Stimulated activated CD4-positive, alpha-beta T cell treated with anti-CD3 and anti-CD28 coated beads, Interleukin-15, amount 100 ng/mL, for 24 hours (primary cell): ENCODE results near the gene ARF6.
A peak's percentile ranks its signal among the peaks of the same experiment; 100 is the strongest.
"Not testable (repeated sequence)": the region's sequence is repeated elsewhere in the genome, so short reads cannot be mapped to it uniquely, and the experiment has no call there.

ENCODE experiments used
- DNase-seq: peaks from one replicate; pipeline ENCODE4 v3.0.0-alpha.2; 2020

The ARF6 gene

GRCh38 chr14:49892636-49893308 lies at the start of gene ARF6:
Gene ARF6, plus strand, starts transcription at chr14:49893082. Its CDS starts 655 bp downstream, at chr14:49893737.
- peak; percentile 99 for DNase-seq

- DNase-seq: no peak
Measured at GRCh38 chr14:49849213-49849847, 43.6 kb upstream of the ARF6 start.

- no peak for DNase-seq
Measured at GRCh38 chr14:49851813-49852212, 41.1 kb upstream of the ARF6 start.

- DNase-seq: peak; percentile 83
Measured at GRCh38 chr14:49852301-49853157, 40.4 kb upstream of the ARF6 start, which contains the start of gene NEMF. Gene NEMF, minus strand, starts transcription at chr14:49852788. Its CDS starts 35 bp downstream, at chr14:49852753.

- no peak for DNase-seq
Measured at GRCh38 chr14:49853158-49853477, 39.8 kb upstream of the ARF6 start.

- DNase-seq: peak; percentile 74
Measured at GRCh38 chr14:49853572-49854375, 39.1 kb upstream of the ARF6 start.

GRCh38 chr14:49857427-49858003 lies 35.4 kb upstream of the ARF6 start:
- no peak for DNase-seq

GRCh38 chr14:49858383-49858782 lies 34.5 kb upstream of the ARF6 start:
- DNase-seq: no peak

- DNase-seq: no peak
Measured at GRCh38 chr14:49860988-49861698, 31.7 kb upstream of the ARF6 start.

- DNase-seq: peak; percentile 71
Measured at GRCh38 chr14:49861699-49862088, 31.2 kb upstream of the ARF6 start.

- DNase-seq: peak; percentile 86
Measured at GRCh38 chr14:49862089-49862673, 30.7 kb upstream of the ARF6 start.

GRCh38 chr14:49863487-49864281 lies 29.2 kb upstream of the ARF6 start:
- no peak for DNase-seq

GRCh38 chr14:49865431-49865859 lies 27.4 kb upstream of the ARF6 start:
- peak; percentile 87 for DNase-seq

- peak; percentile 99 for DNase-seq
Measured at GRCh38 chr14:49867831-49868719, 24.8 kb upstream of the ARF6 start.

GRCh38 chr14:49868720-49869114 lies 24.2 kb upstream of the ARF6 start:
- DNase-seq: no peak

GRCh38 chr14:49870908-49871307 lies 22.0 kb upstream of the ARF6 start:
- no peak for DNase-seq

- not testable (repeated sequence) for DNase-seq
Measured at GRCh38 chr14:49873548-49873947, 19.3 kb upstream of the ARF6 start.

GRCh38 chr14:49875640-49876198 lies 17.2 kb upstream of the ARF6 start:
- no peak for DNase-seq

GRCh38 chr14:49876563-49877127 lies 16.2 kb upstream of the ARF6 start:
- no peak for DNase-seq
